Measurements from ENCODE around the gene HSD11B2. TPM values are rescaled to one million over a fixed set of nuclear protein-coding genes. Genes with fewer than 3 reads are reported as not detected.

HSD11B2 gene
- 6.0 TPM for total RNA-seq (ENCODE audit: unreplicated experiment)
- long read RNA-seq: 0 reads

DNA sequence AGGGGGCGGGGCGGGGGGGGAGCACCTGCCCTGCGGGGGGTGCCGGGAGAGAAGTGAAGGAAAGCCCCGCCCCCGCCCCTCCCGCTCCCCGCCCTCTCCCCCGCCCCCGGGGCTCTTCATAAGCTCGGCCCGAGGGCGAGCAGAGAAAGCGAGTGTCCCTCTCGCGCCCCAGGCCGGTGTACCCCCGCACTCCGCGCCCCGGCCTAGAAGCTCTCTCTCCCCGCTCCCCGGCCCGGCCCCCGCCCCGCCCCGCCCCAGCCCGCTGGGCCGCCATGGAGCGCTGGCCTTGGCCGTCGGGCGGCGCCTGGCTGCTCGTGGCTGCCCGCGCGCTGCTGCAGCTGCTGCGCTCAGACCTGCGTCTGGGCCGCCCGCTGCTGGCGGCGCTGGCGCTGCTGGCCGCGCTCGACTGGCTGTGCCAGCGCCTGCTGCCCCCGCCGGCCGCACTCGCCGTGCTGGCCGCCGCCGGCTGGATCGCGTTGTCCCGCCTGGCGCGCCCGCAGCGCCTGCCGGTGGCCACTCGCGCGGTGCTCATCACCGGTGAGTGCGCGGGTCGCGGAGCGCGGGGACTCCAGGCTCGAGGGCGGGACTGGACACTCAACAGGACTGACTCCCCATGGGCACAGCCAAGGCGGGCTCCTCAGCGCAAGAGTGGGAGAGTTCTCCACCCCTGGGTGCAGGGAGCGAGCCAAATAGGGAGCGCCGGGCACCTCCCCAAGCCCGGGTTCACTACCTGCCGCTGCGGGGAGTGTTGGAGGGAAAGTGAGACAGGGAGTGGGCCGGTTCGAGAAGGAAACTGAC lies at the start of gene HSD11B2:
Gene HSD11B2 (plus strand): TSS at position 145 of the 798 bp plus-strand sequence. CDS start 128 bp downstream, at position 273.
- H3K4me1 Mint-ChIP-seq (ENCODE audit: low read depth, unreplicated experiment): peaks cover 17% of the 10 kb centered on the region
- TF ChIP-seq, protein P1, sequence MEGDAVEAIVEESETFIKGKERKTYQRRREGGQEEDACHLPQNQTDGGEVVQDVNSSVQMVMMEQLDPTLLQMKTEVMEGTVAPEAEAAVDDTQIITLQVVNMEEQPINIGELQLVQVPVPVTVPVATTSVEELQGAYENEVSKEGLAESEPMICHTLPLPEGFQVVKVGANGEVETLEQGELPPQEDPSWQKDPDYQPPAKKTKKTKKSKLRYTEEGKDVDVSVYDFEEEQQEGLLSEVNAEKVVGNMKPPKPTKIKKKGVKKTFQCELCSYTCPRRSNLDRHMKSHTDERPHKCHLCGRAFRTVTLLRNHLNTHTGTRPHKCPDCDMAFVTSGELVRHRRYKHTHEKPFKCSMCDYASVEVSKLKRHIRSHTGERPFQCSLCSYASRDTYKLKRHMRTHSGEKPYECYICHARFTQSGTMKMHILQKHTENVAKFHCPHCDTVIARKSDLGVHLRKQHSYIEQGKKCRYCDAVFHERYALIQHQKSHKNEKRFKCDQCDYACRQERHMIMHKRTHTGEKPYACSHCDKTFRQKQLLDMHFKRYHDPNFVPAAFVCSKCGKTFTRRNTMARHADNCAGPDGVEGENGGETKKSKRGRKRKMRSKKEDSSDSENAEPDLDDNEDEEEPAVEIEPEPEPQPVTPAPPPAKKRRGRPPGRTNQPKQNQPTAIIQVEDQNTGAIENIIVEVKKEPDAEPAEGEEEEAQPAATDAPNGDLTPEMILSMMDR (IDR thresholded peaks at IDR 0.05; ENCODE audit: partially characterized antibody, unreplicated experiment): no peak
- H3K4me3 Mint-ChIP-seq (ENCODE audit: unreplicated experiment): peak within 1 kb of the TSS; percentile 79
- peak; percentile 70 for DNase-seq
- H3K9me3 Mint-ChIP-seq (ENCODE audit: unreplicated experiment): peaks cover 13% of the 10 kb centered on the region
- H3K27ac Mint-ChIP-seq (ENCODE audit: unreplicated experiment): peak within 1 kb of the TSS; percentile 68
- H3K36me3 Mint-ChIP-seq (ENCODE audit: unreplicated experiment): no peaks in the 10 kb centered on the region
- H3K27me3 Mint-ChIP-seq (ENCODE audit: unreplicated experiment): peaks cover 24% of the 10 kb centered on the region

DNA sequence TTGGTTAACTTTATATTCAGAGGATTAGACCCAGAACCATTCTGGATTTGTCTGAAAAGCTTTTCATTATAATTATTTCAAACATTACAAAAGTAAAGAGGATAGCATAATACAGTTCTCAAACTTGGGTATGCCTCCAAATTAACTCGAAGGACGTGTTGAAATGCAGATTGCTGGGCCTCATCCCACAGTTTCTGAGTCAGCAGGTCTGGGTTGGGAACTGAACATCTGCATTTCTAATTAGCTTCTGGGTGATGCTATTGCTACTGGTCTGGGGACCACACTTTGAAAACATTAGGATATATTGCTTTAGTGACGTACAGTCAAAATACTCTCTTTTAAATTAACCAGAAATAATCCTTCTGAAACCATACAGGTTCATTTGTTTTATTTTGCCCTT lies 47.6 kb upstream of the HSD11B2 start:
- Mint-ChIP-seq H3K36me3 (ENCODE audit: unreplicated experiment) (no peaks in the 10 kb centered on the region), H3K4me1 (ENCODE audit: low read depth, unreplicated experiment) (peaks cover 11% of the 10 kb centered on the region), H3K27ac (ENCODE audit: unreplicated experiment) (no peak overlapping the region), H3K4me3 (ENCODE audit: unreplicated experiment) (no peak overlapping the region), H3K9me3 (ENCODE audit: unreplicated experiment) (peaks cover 1% of the 10 kb centered on the region), H3K27me3 (ENCODE audit: unreplicated experiment) (peaks cover 2% of the 10 kb centered on the region)
- DNase-seq: no peak
- TF ChIP-seq, protein P1 (IDR thresholded peaks at IDR 0.05; ENCODE audit: partially characterized antibody, unreplicated experiment): no peak

- DNase-seq: no peak
- TF ChIP-seq, protein P1 (IDR thresholded peaks at IDR 0.05; ENCODE audit: partially characterized antibody, unreplicated experiment): no peak
- H3K27me3 Mint-ChIP-seq (ENCODE audit: unreplicated experiment): peaks cover 2% of the 10 kb centered on the region
These were observed 46.0 kb upstream of the HSD11B2 start for GRCh38 chr16:67384778-67385510.

DNA sequence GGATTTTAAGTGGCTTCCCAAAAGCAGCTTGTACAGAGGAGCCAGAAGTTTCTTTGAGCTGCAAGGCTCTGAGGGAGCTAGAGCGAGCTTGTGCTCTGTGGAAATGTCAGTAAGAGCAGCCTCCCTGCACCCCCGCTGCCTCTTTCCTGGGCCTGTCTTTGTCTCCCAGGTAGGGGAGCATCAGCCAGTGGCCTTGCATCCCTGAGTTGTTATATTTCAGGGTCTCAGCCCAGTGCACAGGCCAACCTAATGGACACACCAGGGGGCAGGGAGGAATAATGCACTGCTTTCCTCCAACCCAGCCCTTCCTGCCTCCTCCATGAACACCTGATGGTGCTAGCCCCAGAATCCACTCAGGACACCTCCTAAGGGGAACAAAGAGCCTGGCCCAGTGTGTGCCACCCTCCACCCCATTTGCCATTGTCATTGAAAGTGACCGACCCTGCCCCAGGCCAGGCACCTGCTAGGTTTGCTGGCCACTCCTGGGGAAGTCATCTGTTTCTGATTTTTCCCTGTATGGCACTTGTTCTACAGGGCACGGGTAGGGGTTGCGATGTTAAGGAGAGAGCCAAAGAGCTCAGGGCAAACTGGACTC lies 44.0 kb upstream of the HSD11B2 start:
- Mint-ChIP-seq H3K4me3 (ENCODE audit: unreplicated experiment) (no peak overlapping the region), H3K4me1 (ENCODE audit: low read depth, unreplicated experiment) (peaks cover 18% of the 10 kb centered on the region), H3K36me3 (ENCODE audit: unreplicated experiment) (no peaks in the 10 kb centered on the region), H3K27ac (ENCODE audit: unreplicated experiment) (no peak overlapping the region), H3K9me3 (ENCODE audit: unreplicated experiment) (peaks cover 1% of the 10 kb centered on the region), H3K27me3 (ENCODE audit: unreplicated experiment) (peaks cover 6% of the 10 kb centered on the region)
- TF ChIP-seq, protein P1 (IDR thresholded peaks at IDR 0.05; ENCODE audit: partially characterized antibody, unreplicated experiment): no peak
- no peak for DNase-seq

More at GRCh38 chr16:67384778-67385510, 46.0 kb upstream of the HSD11B2 start:
- Mint-ChIP-seq H3K4me3 (ENCODE audit: unreplicated experiment) (no peak overlapping the region), H3K4me1 (ENCODE audit: low read depth, unreplicated experiment) (peaks cover 16% of the 10 kb centered on the region), H3K9me3 (ENCODE audit: unreplicated experiment) (peaks cover 1% of the 10 kb centered on the region), H3K27ac (ENCODE audit: unreplicated experiment) (no peak overlapping the region), H3K36me3 (ENCODE audit: unreplicated experiment) (no peaks in the 10 kb centered on the region)

Measured in glutamatergic neuron (in vitro differentiated cells).